GM23338 (cell line): ENCODE data around the gene GGNBP2. TPM values are rescaled to one million over a fixed set of nuclear protein-coding genes. Genes with fewer than 3 reads are reported as not detected.

Experiments used
- ATAC-seq: fragments of 200-7000 bp; cut with Tn5 transposase; 3 replicates; pipeline ENCODE4 v1.9.1; 2020
- DNase-seq: peaks from one replicate; pipeline ENCODE4 v3.0.0-alpha.2; 2015; ENCODE audit warnings: low spot score
- H2AFZ ChIP-seq: fragments of 200-600 bp; sonication (generic); 2 replicates; pipeline ENCODE4 v1.8.0; 2016; ENCODE audit warnings: antibody characterized with exemption, mild to moderate bottlenecking, moderate library complexity
- H3F3A ChIP-seq: fragments of 200-600 bp; sonication (generic); replicated peaks from 2 replicates; pipeline ENCODE4 v1.8.0; 2017; ENCODE audit warnings: antibody characterized with exemption, mixed run types, low read depth
- H3K27ac ChIP-seq: fragments of 200-600 bp; sonication (generic); 2 replicates; pipeline ENCODE4 v1.6.1; 2016; ENCODE audit warnings: low read depth
- H3K27me3 ChIP-seq: fragments of 200-600 bp; sonication (generic); 2 replicates; pipeline ENCODE4 v1.8.0; 2016; ENCODE audit warnings: mild to moderate bottlenecking, mixed run types, moderate library complexity; ENCODE audit not compliant: insufficient read depth
- H3K36me3 ChIP-seq: fragments of 200-600 bp; sonication (generic); 2 replicates; pipeline ENCODE4 v1.8.0; 2016; ENCODE audit warnings: mild to moderate bottlenecking; ENCODE audit not compliant: insufficient read depth
- H3K4me1 ChIP-seq: fragments of 200-600 bp; sonication (generic); 2 replicates; pipeline ENCODE4 v1.8.0; 2016; ENCODE audit warnings: mild to moderate bottlenecking, moderate library complexity; ENCODE audit not compliant: insufficient read depth
- H3K4me2 ChIP-seq: fragments of 200-600 bp; sonication (generic); 2 replicates; pipeline ENCODE4 v1.7.1; 2017; ENCODE audit warnings: mixed run types
- H3K4me3 ChIP-seq: fragments of 200-600 bp; sonication (generic); 2 replicates; pipeline ENCODE4 v1.6.1; 2016; ENCODE audit warnings: mixed run types
- H3K79me2 ChIP-seq: fragments of 200-600 bp; sonication (generic); replicated peaks from 2 replicates; pipeline ENCODE4 v1.8.0; 2017; ENCODE audit warnings: mild to moderate bottlenecking; ENCODE audit not compliant: insufficient read depth
- H3K9me2 ChIP-seq: fragments of 200-600 bp; sonication (generic); 2 replicates; pipeline ENCODE4 v1.8.0; 2017; ENCODE audit not compliant: insufficient read depth
- H4K20me1 ChIP-seq: fragments of 200-600 bp; sonication (generic); replicated peaks from 2 replicates; pipeline ENCODE4 v1.8.0; 2017; ENCODE audit warnings: mild to moderate bottlenecking; ENCODE audit not compliant: insufficient read depth
- H3K27ac Mint-ChIP-seq: 2 replicates; pipeline ENCODE4 v1.8.0; 2020; ENCODE audit warnings: inconsistent platforms, mild to moderate bottlenecking, moderate library complexity, mixed read lengths
- H3K27me3 Mint-ChIP-seq: 3 replicates; pipeline ENCODE4 v1.8.0; 2022; ENCODE audit warnings: low read depth, mild to moderate bottlenecking, moderate library complexity, mixed read lengths, inconsistent platforms; ENCODE audit not compliant: insufficient read depth, poor library complexity
- H3K36me3 Mint-ChIP-seq: 3 replicates; pipeline ENCODE4 v1.8.0; 2021; ENCODE audit warnings: low read depth, mild to moderate bottlenecking, inconsistent platforms, moderate library complexity, mixed read lengths
- H3K4me1 Mint-ChIP-seq: 3 replicates; pipeline ENCODE4 v1.8.0; 2020; ENCODE audit warnings: mild to moderate bottlenecking, inconsistent platforms, mixed read lengths
- H3K4me3 Mint-ChIP-seq: 3 replicates; pipeline ENCODE4 v1.8.0; 2021; ENCODE audit warnings: moderate library complexity, mild to moderate bottlenecking, inconsistent platforms, mixed read lengths
- H3K9me3 Mint-ChIP-seq: 3 replicates; pipeline ENCODE4 v1.8.0; 2020; ENCODE audit warnings: moderate library complexity, mild to moderate bottlenecking, inconsistent platforms, mixed read lengths
- CREB1 ChIP-seq: fragments of 250-450 bp; sonication (Bioruptor Pico); IDR thresholded peaks from 2 replicates; pipeline ENCODE4 v1.5.0; 2020; ENCODE audit warnings: low read depth, mild to moderate bottlenecking, moderate library complexity
- CTCF ChIP-seq, 2 experiments: fragments of 200-600 bp in 1 of 2; sonication (generic) in 1 of 2; conservative IDR thresholded peaks; 2 replicates each; pipeline versions ENCODE4 v1.5.1 to v1.6.1; 2016 to 2017; ENCODE audit warnings: antibody characterized with exemption in 2 of 2, low read depth in 2 of 2, mild to moderate bottlenecking in 2 of 2, moderate library complexity in 1 of 2
- ETS1 ChIP-seq: IDR thresholded peaks from 2 replicates; pipeline ENCODE4 v1.6.1; 2016; ENCODE audit warnings: antibody characterized with exemption
- EZH2 ChIP-seq: fragments of 200-600 bp; sonication (generic); IDR thresholded peaks from one replicate; pipeline ENCODE4 v1.8.0; 2017; ENCODE audit warnings: antibody characterized with exemption, mild to moderate bottlenecking, low read depth; ENCODE audit not compliant: unreplicated experiment
- EZH2phosphoT487 ChIP-seq: fragments of 200-600 bp; sonication (generic); IDR thresholded peaks from one replicate; pipeline ENCODE4 v1.8.1; 2018; ENCODE audit warnings: antibody characterized with exemption; ENCODE audit not compliant: unreplicated experiment
- JUNB ChIP-seq: IDR thresholded peaks from one replicate; pipeline ENCODE4 v1.6.1; 2016; ENCODE audit warnings: antibody characterized with exemption; ENCODE audit not compliant: unreplicated experiment
- NANOG ChIP-seq: IDR thresholded peaks from 2 replicates; pipeline ENCODE4 v1.6.1; 2016; ENCODE audit warnings: antibody characterized with exemption, borderline replicate concordance
- REST ChIP-seq: IDR thresholded peaks from one replicate; pipeline ENCODE4 v1.6.1; 2018; ENCODE audit warnings: antibody characterized with exemption; ENCODE audit not compliant: unreplicated experiment
- ZNF114 ChIP-seq: fragments of 250-450 bp; sonication (Bioruptor Pico); IDR thresholded peaks from 2 replicates; pipeline ENCODE4 v1.5.0; 2020; ENCODE audit warnings: mild to moderate bottlenecking, moderate library complexity
- ZNF462 ChIP-seq: fragments of 250-450 bp; sonication (Bioruptor Pico); IDR thresholded peaks from 2 replicates; pipeline ENCODE4 v1.5.0; 2020; ENCODE audit warnings: mild to moderate bottlenecking, moderate library complexity
- polyA plus RNA-seq: library from polyadenylated mRNA; unstranded; fragments of >200 nt; fragmentation: Nextera tagmentation; extraction: Ambion mirVana; gene quantifications from 2 replicates; pipeline ENCODE4 v1.2.1, GENCODE V29; 2016
- total RNA-seq: library from RNA; depleted of rRNA; stranded (reverse); fragments of >200 nt; shearing (Covaris generic); gene quantifications from 2 replicates; pipeline ENCODE4 v1.2.3, GENCODE V29; 2014

GGNBP2 gene
- total and polyA plus RNA-seq, 2 experiments from 2014 or later = 40.7 to 41.2 TPM

- TF ChIP-seq CREB1 (CRISPR knock-in tag) (no peak), EZH2 (no peak), ETS1 (no peak), ZNF114 (no peak)
These were observed 46.6 kb upstream of the GGNBP2 start (continued) for GRCh38 chr17:36498155-36498554.

GRCh38 chr17:36498560-36499300, 46.0 kb upstream of the GGNBP2 start:
- H3K9me3 Mint-ChIP-seq = no peaks in the 10 kb centered on the region
- H3K4me1 Mint-ChIP-seq = no peaks in the 10 kb centered on the region
- DNase-seq = no peak
- H3K27me3 Mint-ChIP-seq = peaks cover 4% of the 10 kb centered on the region
- Histone ChIP-seq H2AFZ (no peak overlapping the region), H3F3A (peaks cover 8% of the 10 kb centered on the region), H3K4me3 (no peak overlapping the region), H3K4me2 (no peak overlapping the region), H3K79me2 (no peaks in the 10 kb centered on the region), H4K20me1 (peaks cover 5% of the 10 kb centered on the region; the same call in 1 of the 2 replicates), H3K4me1 (no peaks in the 10 kb centered on the region), H3K9me2 (no peaks in the 10 kb centered on the region), H3K36me3 (peaks cover 31% of the 10 kb centered on the region), H3K27me3 (no peaks in the 10 kb centered on the region), H3K27ac (no peak overlapping the region)
- peaks cover 86% of the 10 kb centered on the region for H3K36me3 Mint-ChIP-seq
- no peak overlapping the region for H3K4me3 Mint-ChIP-seq
- no peak for ATAC-seq
- H3K27ac Mint-ChIP-seq = no peak overlapping the region
- TF ChIP-seq NANOG (no peak), ETS1 (no peak), JUNB (no peak), ZNF462 (no peak), CTCF (conservative IDR thresholded peaks at IDR 0.05; ENCODE audit: low read depth in 2 of 2) (no peak), REST (no peak), EZH2phosphoT487 (no peak), ZNF114 (no peak)
